HepG2 (cell line): ENCODE measurements around the gene SERPINE2. TPM values are rescaled to one million over a fixed set of nuclear protein-coding genes. Genes with fewer than 3 reads are reported as not detected.

ENCODE experiments used
- AKAP8 ChIP-seq: sonication (generic); formaldehyde crosslinking; IDR thresholded peaks from 2 replicates; pipeline ENCODE4 v1.5.1; 2020; ENCODE audit warnings: mild to moderate bottlenecking, missing genetic modification reagents
- CCAR2 ChIP-seq: fragments of 200-400 bp; formaldehyde crosslinking; optimal IDR thresholded peaks from 2 replicates; pipeline ENCODE3; 2018; ENCODE audit warnings: low read depth, mild to moderate bottlenecking, low read length, moderate library complexity
- FOXK2 ChIP-seq: fragments of 450-650 bp; IDR thresholded peaks from 2 replicates; pipeline ENCODE4 v1.6.1; 2016
- MAFF ChIP-seq: IDR thresholded peaks from 2 replicates; pipeline ENCODE4 v1.6.1; 2011; ENCODE audit warnings: low read depth, low read length, improper control_type of control experiment
- MED13 ChIP-seq: sonication (generic); formaldehyde crosslinking; IDR thresholded peaks from 2 replicates; pipeline ENCODE4 v1.5.0; 2020; ENCODE audit warnings: missing genetic modification reagents
- MXI1 ChIP-seq: IDR thresholded peaks from 3 replicates; pipeline ENCODE4 v1.6.1; 2012; ENCODE audit warnings: low read depth, low read length, inconsistent platforms, borderline replicate concordance
- NFATC3 ChIP-seq: sonication (generic); formaldehyde crosslinking; IDR thresholded peaks from 2 replicates; pipeline ENCODE4 v1.5.1; 2020; ENCODE audit warnings: mild to moderate bottlenecking, missing genetic modification reagents
- PHF20 ChIP-seq: sonication (generic); formaldehyde crosslinking; IDR thresholded peaks from 2 replicates; pipeline ENCODE4 v1.5.0; 2020; ENCODE audit warnings: mild to moderate bottlenecking, missing genetic modification reagents
- SNRNP70 ChIP-seq: fragments of 200-400 bp; formaldehyde crosslinking; IDR thresholded peaks from 2 replicates; pipeline ENCODE4 v1.6.1; 2017; ENCODE audit warnings: mild to moderate bottlenecking, low read depth, low read length, moderate library complexity
- STAT5B ChIP-seq: sonication (generic); formaldehyde crosslinking; IDR thresholded peaks from 2 replicates; pipeline ENCODE4 v1.4.0; 2020; ENCODE audit warnings: missing genetic modification reagents
- ZBTB38 ChIP-seq: sonication (generic); formaldehyde crosslinking; IDR thresholded peaks from 2 replicates; pipeline ENCODE4 v1.5.1; 2020; ENCODE audit warnings: mild to moderate bottlenecking, missing genetic modification reagents
- ZNF235 ChIP-seq: sonication (generic); formaldehyde crosslinking; IDR thresholded peaks from 2 replicates; pipeline ENCODE4 v1.8.1; 2023; ENCODE audit warnings: mild to moderate bottlenecking, missing genetic modification reagents, borderline replicate concordance
- ZNF282 ChIP-seq: fragments of 450-650 bp; IDR thresholded peaks from 2 replicates; pipeline ENCODE4 v1.6.1; 2018; ENCODE audit not compliant: partially characterized antibody
- ZNF468 ChIP-seq: sonication (generic); formaldehyde crosslinking; IDR thresholded peaks from 2 replicates; pipeline ENCODE4 v1.8.0; 2022; ENCODE audit warnings: mild to moderate bottlenecking, moderate library complexity, missing genetic modification reagents
- ZNF619 ChIP-seq: sonication (generic); formaldehyde crosslinking; IDR thresholded peaks from 2 replicates; pipeline ENCODE4 v1.4.0; 2020; ENCODE audit warnings: mild to moderate bottlenecking, missing genetic modification reagents
- polyA plus RNA-seq, 8 experiments: library from polyadenylated mRNA; depleted of rRNA in 3 of 8; stranded (reverse) in 7 of 8; unstranded in 1 of 8; fragments of >200 nt; fragmentation: Illumina TruSeq in 4 of 8; extraction: Trizol in 4 of 8; gene quantifications; 2 replicates each; pipeline versions ENCODE4 v1.2.1 to v1.2.3, GENCODE V29; 2011 to 2016; ENCODE audit warnings: low read depth in 4 of 8, missing spikeins in 1 of 8, mixed read lengths in 1 of 8; ENCODE audit not compliant: insufficient read depth in 1 of 8
- total RNA-seq, 5 experiments: library from RNA; depleted of rRNA; stranded (reverse); fragments of >200 nt; fragmentation: Illumina TruSeq; extraction: Trizol; gene quantifications; 2 replicates each; pipeline ENCODE4 v1.2.3, GENCODE V29; 2016; ENCODE audit warnings: low read depth in 1 of 5
- TF ChIP-seq, protein P1 (sequence below): sonication (generic); formaldehyde crosslinking; IDR thresholded peaks from 2 replicates; pipeline ENCODE4 v1.4.0; 2020; ENCODE audit warnings: missing genetic modification reagents, mild to moderate bottlenecking, borderline replicate concordance
- TF ChIP-seq, protein P2 (sequence below): sonication (generic); formaldehyde crosslinking; IDR thresholded peaks from 2 replicates; pipeline ENCODE4 v1.4.0; 2020; ENCODE audit warnings: mild to moderate bottlenecking, missing genetic modification reagents

SERPINE2 gene
- total and polyA plus RNA-seq, 2 of the 13 experiments (the other 11 are each of a cell fraction or from before 2014, with no cell fraction given), result 7.9 to 18.1 TPM

DNA sequence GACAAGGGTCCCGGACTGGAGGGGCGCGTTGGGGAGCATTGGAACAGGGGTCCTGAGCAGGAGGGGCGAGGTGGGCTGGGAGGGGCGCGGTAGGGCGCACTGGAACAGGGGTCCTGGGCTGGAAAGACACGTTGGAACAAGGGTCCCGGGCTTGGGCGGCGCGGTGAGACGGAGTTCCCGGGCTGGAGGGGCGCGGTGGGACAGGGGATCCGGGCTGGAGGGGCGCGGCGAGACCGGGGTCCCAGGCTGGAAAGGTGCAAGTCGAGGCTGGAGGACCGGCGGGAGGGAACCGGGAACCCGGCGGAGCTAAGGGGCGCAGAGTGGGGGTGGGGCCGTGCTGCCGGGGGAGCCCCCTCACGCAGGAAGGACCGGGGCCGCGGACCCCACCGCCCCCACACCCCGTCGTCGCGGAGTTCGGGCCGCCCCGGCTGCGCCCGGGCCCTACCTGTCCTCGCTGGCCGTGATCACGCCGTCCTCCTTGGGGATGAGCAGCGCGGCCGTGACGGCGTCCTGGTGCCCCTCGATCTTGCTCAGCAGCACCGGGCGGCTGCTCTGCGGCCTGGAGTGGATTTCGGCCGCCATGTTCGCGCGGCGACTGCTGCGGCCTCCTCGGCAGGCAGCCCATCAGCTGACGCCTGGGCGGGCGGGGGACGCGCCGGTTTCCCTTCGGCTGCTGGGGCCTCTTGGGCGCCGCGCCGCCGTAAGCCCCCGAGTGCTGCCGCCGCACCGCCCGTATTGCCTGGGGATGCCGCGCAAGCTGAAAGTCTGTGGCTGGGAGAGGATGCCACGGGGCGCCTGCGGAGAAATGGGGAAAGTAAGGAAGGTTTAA, 94.2 kb downstream of the SERPINE2 start, which contains the start of gene WDFY1 (continued):
- TF ChIP-seq, protein P1, sequence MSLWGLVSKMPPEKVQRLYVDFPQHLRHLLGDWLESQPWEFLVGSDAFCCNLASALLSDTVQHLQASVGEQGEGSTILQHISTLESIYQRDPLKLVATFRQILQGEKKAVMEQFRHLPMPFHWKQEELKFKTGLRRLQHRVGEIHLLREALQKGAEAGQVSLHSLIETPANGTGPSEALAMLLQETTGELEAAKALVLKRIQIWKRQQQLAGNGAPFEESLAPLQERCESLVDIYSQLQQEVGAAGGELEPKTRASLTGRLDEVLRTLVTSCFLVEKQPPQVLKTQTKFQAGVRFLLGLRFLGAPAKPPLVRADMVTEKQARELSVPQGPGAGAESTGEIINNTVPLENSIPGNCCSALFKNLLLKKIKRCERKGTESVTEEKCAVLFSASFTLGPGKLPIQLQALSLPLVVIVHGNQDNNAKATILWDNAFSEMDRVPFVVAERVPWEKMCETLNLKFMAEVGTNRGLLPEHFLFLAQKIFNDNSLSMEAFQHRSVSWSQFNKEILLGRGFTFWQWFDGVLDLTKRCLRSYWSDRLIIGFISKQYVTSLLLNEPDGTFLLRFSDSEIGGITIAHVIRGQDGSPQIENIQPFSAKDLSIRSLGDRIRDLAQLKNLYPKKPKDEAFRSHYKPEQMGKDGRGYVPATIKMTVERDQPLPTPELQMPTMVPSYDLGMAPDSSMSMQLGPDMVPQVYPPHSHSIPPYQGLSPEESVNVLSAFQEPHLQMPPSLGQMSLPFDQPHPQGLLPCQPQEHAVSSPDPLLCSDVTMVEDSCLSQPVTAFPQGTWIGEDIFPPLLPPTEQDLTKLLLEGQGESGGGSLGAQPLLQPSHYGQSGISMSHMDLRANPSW (CRISPR knock-in tag), result no peak
- TF ChIP-seq ZNF468 (CRISPR knock-in tag) (no peak), PHF20 (CRISPR knock-in tag) (peak; percentile 74), STAT5B (CRISPR knock-in tag) (peak; percentile 97), NFATC3 (CRISPR knock-in tag) (peak; percentile 74; the same call in 1 of the 2 replicates), ZNF619 (CRISPR knock-in tag) (peak; percentile 84; the same call in 1 of the 2 replicates), CCAR2 (no peak), ZBTB38 (CRISPR knock-in tag) (peak; percentile 90), MXI1 (peak; percentile 83; the same call in 2 of the 3 replicates), MAFF (no peak), FOXK2 (no peak), MED13 (CRISPR knock-in tag) (peak; percentile 84), ZNF282 (no peak), ZNF235 (CRISPR knock-in tag) (peak; percentile 60; the same call in 1 of the 2 replicates), SNRNP70 (no peak), AKAP8 (CRISPR knock-in tag) (peak; percentile 94)
- TF ChIP-seq, protein P2, sequence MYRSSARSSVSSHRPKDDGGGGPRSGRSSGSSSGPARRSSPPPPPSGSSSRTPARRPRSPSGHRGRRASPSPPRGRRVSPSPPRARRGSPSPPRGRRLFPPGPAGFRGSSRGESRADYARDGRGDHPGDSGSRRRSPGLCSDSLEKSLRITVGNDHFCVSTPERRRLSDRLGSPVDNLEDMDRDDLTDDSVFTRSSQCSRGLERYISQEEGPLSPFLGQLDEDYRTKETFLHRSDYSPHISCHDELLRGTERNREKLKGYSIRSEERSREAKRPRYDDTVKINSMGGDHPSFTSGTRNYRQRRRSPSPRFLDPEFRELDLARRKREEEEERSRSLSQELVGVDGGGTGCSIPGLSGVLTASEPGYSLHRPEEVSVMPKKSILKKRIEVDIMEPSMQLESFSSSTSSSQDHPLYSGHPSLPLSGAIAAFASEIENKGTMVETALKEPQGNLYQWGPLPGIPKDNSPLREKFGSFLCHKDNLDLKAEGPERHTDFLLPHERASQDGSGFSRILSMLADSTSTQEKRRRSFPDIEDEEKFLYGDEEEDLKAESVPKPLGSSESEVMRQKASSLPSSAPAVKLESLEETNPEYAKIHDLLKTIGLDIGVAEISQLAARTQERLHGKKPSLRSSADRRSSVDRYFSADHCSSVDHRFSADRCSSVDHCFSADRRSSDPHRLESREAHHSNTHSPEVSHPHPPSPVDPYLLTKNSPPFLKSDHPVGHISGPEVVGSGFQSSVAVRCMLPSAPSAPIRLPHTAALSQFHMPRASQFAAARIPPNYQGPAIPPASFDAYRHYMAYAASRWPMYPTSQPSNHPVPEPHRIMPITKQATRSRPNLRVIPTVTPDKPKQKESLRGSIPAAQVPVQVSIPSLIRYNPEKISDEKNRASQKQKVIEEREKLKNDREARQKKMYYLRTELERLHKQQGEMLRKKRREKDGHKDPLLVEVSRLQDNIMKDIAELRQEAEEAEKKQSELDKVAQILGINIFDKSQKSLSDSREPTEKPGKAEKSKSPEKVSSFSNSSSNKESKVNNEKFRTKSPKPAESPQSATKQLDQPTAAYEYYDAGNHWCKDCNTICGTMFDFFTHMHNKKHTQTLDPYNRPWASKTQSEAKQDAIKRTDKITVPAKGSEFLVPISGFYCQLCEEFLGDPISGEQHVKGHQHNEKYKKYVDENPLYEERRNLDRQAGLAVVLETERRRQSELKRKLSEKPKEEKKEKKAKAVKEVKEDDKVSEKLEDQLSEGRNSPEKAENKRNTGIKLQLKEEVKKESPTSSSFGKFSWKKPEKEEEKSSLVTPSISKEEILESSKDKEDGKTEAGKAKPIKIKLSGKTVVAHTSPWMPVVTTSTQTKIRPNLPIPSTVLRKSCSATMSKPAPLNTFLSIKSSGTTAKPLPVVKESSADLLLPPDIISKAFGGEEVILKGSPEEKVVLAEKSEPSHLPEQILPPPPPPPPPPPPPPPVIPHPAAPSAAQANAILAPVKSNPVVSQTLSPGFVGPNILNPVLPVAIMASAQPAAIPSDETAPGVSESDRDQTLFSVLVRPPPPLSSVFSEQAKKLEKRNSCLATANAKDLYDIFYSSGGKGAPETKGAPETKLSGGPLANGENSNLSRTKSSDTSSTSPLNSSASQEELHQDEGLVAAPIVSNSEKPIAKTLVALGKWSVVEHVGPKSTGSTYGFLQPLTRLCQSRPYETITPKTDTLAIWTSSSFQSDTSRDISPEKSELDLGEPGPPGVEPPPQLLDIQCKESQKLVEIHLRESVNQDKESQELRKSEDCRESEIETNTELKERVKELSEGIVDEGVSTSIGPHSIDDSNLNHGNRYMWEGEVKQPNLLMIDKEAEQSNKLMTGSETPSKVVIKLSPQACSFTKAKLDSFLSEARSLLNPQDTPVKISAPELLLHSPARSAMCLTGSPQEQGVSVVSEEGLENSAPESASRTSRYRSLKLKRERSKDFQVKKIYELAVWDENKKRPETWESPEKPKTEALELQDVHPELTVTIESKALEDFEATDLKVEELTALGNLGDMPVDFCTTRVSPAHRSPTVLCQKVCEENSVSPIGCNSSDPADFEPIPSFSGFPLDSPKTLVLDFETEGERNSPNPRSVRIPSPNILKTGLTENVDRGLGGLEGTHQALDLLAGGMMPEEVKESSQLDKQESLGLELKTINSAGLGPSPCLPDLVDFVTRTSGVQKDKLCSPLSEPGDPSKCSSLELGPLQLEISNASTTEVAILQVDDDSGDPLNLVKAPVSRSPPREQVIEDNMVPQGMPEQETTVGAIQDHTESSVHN (CRISPR knock-in tag), result no peak
